H1 (cell line): ENCODE results near the gene AARSD1. TPM values are rescaled to one million over a fixed set of nuclear protein-coding genes. Genes with fewer than 3 reads are reported as not detected.

ENCODE experiments used
- BCL11A ChIP-seq, 2 experiments: IDR thresholded peaks; one replicate each; pipeline ENCODE4 v1.6.1; 2011; ENCODE audit warnings: low read depth in 2 of 2, low read length in 2 of 2, mild to moderate bottlenecking in 2 of 2
- CHD1 ChIP-seq: IDR thresholded peaks from 2 replicates; pipeline ENCODE4 v1.6.1; 2012; ENCODE audit warnings: low read depth, low read length, improper control_type of control experiment
- CHD7 ChIP-seq: fragments of 300-600 bp; sonication (generic); IDR thresholded peaks from 2 replicates; pipeline ENCODE4 v1.7.1; 2012; ENCODE audit warnings: low read length, moderate library complexity, mild to moderate bottlenecking, inconsistent platforms; ENCODE audit not compliant: insufficient replicate concordance
- JUN ChIP-seq: IDR thresholded peaks from 2 replicates; pipeline ENCODE4 v1.6.1; 2011; ENCODE audit warnings: low read depth, mild to moderate bottlenecking, improper control_type of control experiment, low read length
- KDM4A ChIP-seq: IDR thresholded peaks from one replicate; pipeline ENCODE4 v1.7.1; 2012; ENCODE audit warnings: low read depth, mild to moderate bottlenecking, moderate library complexity, low read length, inconsistent platforms; ENCODE audit not compliant: severe bottlenecking
- KDM5A ChIP-seq: fragments of 200-600 bp; IDR thresholded peaks from 2 replicates; pipeline ENCODE4 v1.7.1; 2012; ENCODE audit warnings: mild to moderate bottlenecking, low read length, inconsistent platforms, mixed read lengths
- MAFK ChIP-seq: IDR thresholded peaks from 2 replicates; pipeline ENCODE4 v1.6.1; 2012; ENCODE audit warnings: low read depth, mild to moderate bottlenecking, improper control_type of control experiment, low read length
- PHF8 ChIP-seq: fragments of 200-600 bp; sonication (generic); conservative IDR thresholded peaks from 2 replicates; pipeline ENCODE4 v1.7.1; 2012; ENCODE audit warnings: low read depth, mild to moderate bottlenecking, inconsistent platforms, low read length, moderate library complexity
- RNF2 ChIP-seq: fragments of 200-900, 300-1000 bp; sonication (generic); IDR thresholded peaks from 2 replicates; pipeline ENCODE4 v1.7.1; 2016; ENCODE audit warnings: borderline replicate concordance, low read depth, mild to moderate bottlenecking, antibody characterized with exemption, low read length; ENCODE audit not compliant: poor library complexity, severe bottlenecking; ENCODE audit errors: missing control alignments
- USF2 ChIP-seq: IDR thresholded peaks from 2 replicates; pipeline ENCODE4 v1.6.1; 2011; ENCODE audit warnings: low read length, improper control_type of control experiment
- polyA plus RNA-seq, 7 experiments: library from polyadenylated mRNA; depleted of rRNA in 3 of 7; stranded (reverse) in 5 of 7; unstranded in 2 of 7; fragments of >200 nt in 5 of 7; fragments of 200-250 nt in 2 of 7; gene quantifications; 1 replicate in 5 of 7; 2 replicates in 1 of 7; 4 replicates in 1 of 7; pipeline versions ENCODE4 v1.2.1 to v1.2.3, GENCODE V29; 2011 to 2013; ENCODE audit warnings: missing spikeins in 2 of 7, mixed read lengths in 2 of 7
- total RNA-seq: library from RNA; stranded (reverse); fragmentation: NEBNext Ultra II Directional; extraction: Animal tissue kit (Norgen Biotek cat#: 25700); gene quantifications from 2 replicates; pipeline ENCODE4 v1.2.1, GENCODE V29; 2021

The AARSD1 gene
- total and polyA plus RNA-seq, 2 of the 8 experiments (the other 6 are each of a cell fraction or from before 2014, with no cell fraction given) = 51.5 to 58.8 TPM

- TF ChIP-seq CHD7 = no peak
- TF ChIP-seq MAFK = no peak
- no peak for TF ChIP-seq CHD1
- no peak for TF ChIP-seq KDM4A
- no peak for TF ChIP-seq RNF2
- TF ChIP-seq PHF8 = no peak
- no peak for TF ChIP-seq JUN
- TF ChIP-seq KDM5A = no peak
- no peak for TF ChIP-seq BCL11A (IDR thresholded peaks at IDR 0.05; ENCODE audit: low read depth in 2 of 2, low read length in 2 of 2)
- no peak for TF ChIP-seq USF2
Observed at GRCh38 chr17:42971589-42971988, 7.3 kb upstream of the AARSD1 start (continued).
